Right ventricle myocardium inferior (tissue), 1 donor: ENCODE results near the gene CCDC183. TPM values are rescaled to one million over a fixed set of nuclear protein-coding genes. Genes with fewer than 3 reads are reported as not detected.
"Not testable (repeated sequence)": the region's sequence is repeated elsewhere in the genome, so short reads cannot be mapped to it uniquely, and the experiment has no call there.

Experiments
- ATAC-seq: fragments of 200-7000 bp; cut with Tn5 transposase; one replicate; pipeline ENCODE4 v1.9.1; 2020; ENCODE audit warnings: mild to moderate bottlenecking, moderate library complexity
- DNase-seq: peaks from one replicate; pipeline ENCODE4 v3.0.0; 2021; ENCODE audit errors: missing footprints
- intact Hi-C: fragments of 100-400 bp; cut with DNase I; formaldehyde crosslinking; loops from one replicate; pipeline ENCODE4 v1.11.0; 2022
- total RNA-seq: library from RNA; stranded (reverse); fragmentation: NEBNext Ultra II Directional; extraction: Animal tissue kit (Norgen Biotek cat#: 25700); gene quantifications from one replicate; pipeline ENCODE4 v1.2.1, GENCODE V29; 2021
- donor health status: DM: no; HTN: yes; CAD: no; lungs with severe emphysema.

CCDC183 gene
- total RNA-seq, 1 donor from 2014 or later: 1.6 TPM

- DNase-seq (peak; percentile 39), ATAC-seq (no peak)
Observed at GRCh38 chr9:136828474-136829140, 32.5 kb downstream of the CCDC183 start.

GRCh38 chr9:136829412-136829811 is 33.3 kb downstream of the CCDC183 start:
- DNase-seq: peak; percentile 55
- ATAC-seq: no peak
- intact Hi-C loops: no loop called here

More at GRCh38 chr9:136828474-136829140, 32.5 kb downstream of the CCDC183 start:
- intact Hi-C loops: no loop called here

- DNase-seq: peak; percentile 28
- intact Hi-C loops: no loop called here
- ATAC-seq: no peak
Observed at GRCh38 chr9:136829981-136830885, 34.1 kb downstream of the CCDC183 start.

- DNase-seq (peak; percentile 20), ATAC-seq (no peak)
- intact Hi-C loops: no loop called here
Observed at GRCh38 chr9:136831002-136831719, 35.0 kb downstream of the CCDC183 start.

- intact Hi-C loops: no loop called here
- ATAC-seq (no peak), DNase-seq (peak; percentile 27)
Observed at GRCh38 chr9:136831720-136832104, 35.6 kb downstream of the CCDC183 start.

GRCh38 chr9:136832581-136832980 is 36.4 kb downstream of the CCDC183 start:
- DNase-seq (no peak), ATAC-seq (no peak)

GRCh38 chr9:136833381-136834048 is 37.4 kb downstream of the CCDC183 start:
- DNase-seq: peak; percentile 25
- ATAC-seq: not testable (repeated sequence)

More at GRCh38 chr9:136832581-136832980, 36.4 kb downstream of the CCDC183 start:
- intact Hi-C loops: no loop called here

GRCh38 chr9:136835162-136835931 is 39.2 kb downstream of the CCDC183 start:
- ATAC-seq: no peak
- intact Hi-C loops: no loop called here
- DNase-seq: peak; percentile 61

More at GRCh38 chr9:136833381-136834048, 37.4 kb downstream of the CCDC183 start:
- intact Hi-C loops: not testable (repeated sequence)

GRCh38 chr9:136835932-136836904 is 40.1 kb downstream of the CCDC183 start:
- ATAC-seq: no peak
- DNase-seq: peak; percentile 22
- intact Hi-C loops: no loop called here

- intact Hi-C loops: no loop called here
- ATAC-seq (no peak), DNase-seq (no peak)
Observed at GRCh38 chr9:136837146-136837855, 41.2 kb downstream of the CCDC183 start.

GRCh38 chr9:136837856-136838277 is 41.7 kb downstream of the CCDC183 start:
- ATAC-seq, DNase-seq, intact Hi-C loops: not testable (repeated sequence)

- intact Hi-C loops: no loop called here
- ATAC-seq: no peak
- DNase-seq: no peak
Observed at GRCh38 chr9:136838314-136839228, 42.4 kb downstream of the CCDC183 start.

GRCh38 chr9:136839229-136840139 is 43.3 kb downstream of the CCDC183 start:
- intact Hi-C loops: loop anchor here (5.0 kb wide), 1 partner anchor 188 kb away; the partner anchor contains the start of gene ABCA2
- DNase-seq (no peak), ATAC-seq (no peak)
